ENCODE data around the gene HNRNPUL2. TPM values are rescaled to one million over a fixed set of nuclear protein-coding genes. Genes with fewer than 3 reads are reported as not detected.
A peak's percentile ranks its signal among the peaks of the same experiment; 100 is the strongest.
"Not testable (repeated sequence)": the region's sequence is repeated elsewhere in the genome, so short reads cannot be mapped to it uniquely, and the experiment has no call there.

HNRNPUL2 gene
- total RNA-seq, 1 donor from 2014 or later: 33.8 TPM

DNA sequence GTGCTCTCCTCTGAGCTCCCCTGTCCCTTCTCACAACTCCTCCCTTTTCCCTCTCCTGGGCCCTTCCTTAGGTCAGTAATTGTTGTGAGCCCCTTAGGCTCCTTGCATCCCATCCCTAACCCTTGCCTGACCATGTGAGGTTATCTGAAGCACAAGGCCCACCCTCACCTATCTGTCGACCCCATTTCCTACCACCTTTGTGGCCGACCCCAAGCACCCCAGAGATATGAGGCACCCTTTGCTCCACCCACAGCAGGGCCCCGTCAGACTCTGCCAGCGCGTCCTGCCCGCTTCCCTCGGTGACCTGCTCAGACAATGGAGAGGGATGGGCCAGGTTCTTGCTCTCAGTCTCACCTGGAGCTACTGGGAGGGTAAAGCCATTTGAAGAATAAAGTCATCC, 18.5 kb downstream of the HNRNPUL2 start:
- intact Hi-C loops (cut with DNase I): loop anchor here (2.0 to 10.0 kb wide), 5 partner anchors 18 to 132 kb away; partner anchors contain the start of genes C11orf98, CSKMT, HNRNPUL2 and TMEM179B
- ATAC-seq: no peak

DNA sequence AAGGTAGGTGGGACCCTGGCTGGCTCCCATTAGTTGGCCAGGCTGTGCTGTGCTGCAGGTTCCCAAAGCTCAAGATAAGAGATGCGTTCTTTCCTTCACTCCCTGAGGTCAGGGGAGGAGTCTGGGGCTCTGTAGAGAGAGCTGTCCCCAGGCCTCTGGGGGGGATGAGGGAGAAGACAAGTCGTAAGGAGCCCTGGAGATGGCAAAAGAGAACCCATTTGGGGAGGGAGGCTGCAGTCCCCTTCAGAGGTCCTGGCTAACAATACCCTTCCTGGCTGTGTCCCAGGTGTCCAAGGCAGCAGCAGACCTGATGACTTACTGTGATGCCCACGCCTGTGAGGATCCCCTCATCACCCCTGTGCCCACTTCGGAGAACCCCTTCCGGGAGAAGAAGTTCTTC, 18.9 kb downstream of the HNRNPUL2 start:
- intact Hi-C loops (cut with DNase I): loop anchor here (2.0 to 10.0 kb wide), 5 partner anchors 18 to 132 kb away; partner anchors contain the start of genes C11orf98, CSKMT, HNRNPUL2 and TMEM179B
- ATAC-seq (no peak), DNase-seq (ENCODE audit: missing footprints) (no peak)

More for the DNA sequence above, 18.5 kb downstream of the HNRNPUL2 start:
- no peak for DNase-seq (ENCODE audit: missing footprints)

GRCh38 chr11:62707277-62707861, 19.9 kb downstream of the HNRNPUL2 start, which contains the start of the genes BSCL2 and GNG3:
TSS of gene BSCL2 (minus strand) at chr11:62707424. CDS start at chr11:62707195, 229 bp downstream.
TSS of gene GNG3 (plus strand) at chr11:62707676. CDS start at chr11:62708296, 620 bp downstream.
- ATAC-seq (no peak), DNase-seq (ENCODE audit: missing footprints) (no peak)
- intact Hi-C loops (cut with DNase I): loop anchor here (5.0 to 10.0 kb wide), 2 partner anchors 40 to 113 kb away; partner anchors contain the start of genes C11orf98, CSKMT and TUT1

DNA sequence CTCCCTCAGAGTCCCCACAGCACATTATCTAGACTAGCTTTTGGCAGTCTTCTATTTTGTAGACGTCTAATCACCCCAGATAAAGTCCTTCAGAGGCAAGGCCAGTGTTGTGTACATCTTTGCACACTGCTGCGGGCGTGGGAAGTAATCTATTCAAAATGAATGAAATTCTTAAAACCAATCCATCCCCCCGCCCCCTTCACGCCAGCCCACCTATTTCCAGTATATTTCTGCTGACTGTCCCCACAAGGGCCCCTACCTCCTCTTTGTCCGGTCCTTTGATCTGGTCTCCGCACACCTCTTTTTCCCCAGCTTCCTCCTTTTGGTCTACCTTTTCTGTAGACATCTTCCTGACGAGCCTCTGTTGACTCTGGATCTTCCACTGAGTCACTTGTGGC, 20.4 kb downstream of the HNRNPUL2 start:
- intact Hi-C loops (cut with DNase I): loop anchor here (5.0 to 10.0 kb wide), 2 partner anchors 40 to 112 kb away; partner anchors contain the start of genes C11orf98, CSKMT and TUT1
- no peak for ATAC-seq
- DNase-seq (ENCODE audit: missing footprints): no peak

GRCh38 chr11:62705880-62706849, 21.1 kb downstream of the HNRNPUL2 start:
- intact Hi-C loops (cut with DNase I): loop anchor here (5.0 to 10.0 kb wide), 2 partner anchors 39 to 111 kb away; partner anchors contain the start of genes C11orf98, CSKMT and TUT1
- ATAC-seq: peak; percentile 88
- DNase-seq (ENCODE audit: missing footprints): peak; percentile 98

DNA sequence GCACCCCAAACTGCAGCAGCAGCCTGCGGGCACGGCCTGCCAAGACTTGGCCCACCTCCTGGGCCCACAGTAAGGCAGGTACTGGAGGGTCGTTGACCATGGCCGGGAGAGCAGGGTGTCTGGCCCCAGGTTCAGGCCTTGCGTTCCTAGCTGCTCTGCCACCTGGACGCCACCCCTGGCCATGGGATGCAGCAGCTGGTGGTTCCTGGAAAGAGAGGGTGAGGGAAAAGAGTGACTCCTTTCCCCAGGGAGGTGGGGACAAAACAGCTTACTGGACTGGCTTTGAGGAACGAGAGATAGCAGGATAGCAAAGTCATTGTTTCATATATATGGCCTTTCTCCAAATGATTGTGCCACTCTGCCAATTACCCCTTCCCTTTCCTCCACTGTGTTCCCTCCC, 21.8 kb downstream of the HNRNPUL2 start:
- intact Hi-C loops (cut with DNase I): loop anchor here (5.0 to 10.0 kb wide), 2 partner anchors 38 to 111 kb away; partner anchors contain the start of genes C11orf98, CSKMT and TUT1
- no peak for DNase-seq (ENCODE audit: missing footprints)
- ATAC-seq: no peak

DNA sequence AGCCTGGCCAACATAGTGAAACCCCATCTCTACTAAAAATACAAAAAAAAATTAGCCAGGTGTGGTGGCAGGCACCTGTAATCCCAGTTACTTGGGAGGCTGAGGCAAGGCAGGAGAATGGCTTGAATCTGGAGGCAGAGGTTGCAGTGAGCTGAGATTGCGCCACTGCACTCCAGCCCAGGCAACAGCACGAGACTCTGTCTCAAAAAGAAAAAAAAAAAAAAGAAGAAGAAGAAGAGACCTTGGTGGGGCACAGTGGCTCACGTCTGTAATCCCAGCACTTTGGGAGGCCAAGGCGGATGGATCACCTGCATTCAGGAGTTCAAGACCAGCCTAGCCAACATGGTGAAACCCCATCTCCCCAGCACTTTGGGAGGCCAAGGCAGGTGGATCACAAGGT, 23.3 kb downstream of the HNRNPUL2 start:
- ATAC-seq: not testable (repeated sequence)
- intact Hi-C loops (cut with DNase I): loop anchor here (10.0 kb wide), 1 partner anchor 109 kb away; the partner anchor contains the start of gene TUT1

DNA sequence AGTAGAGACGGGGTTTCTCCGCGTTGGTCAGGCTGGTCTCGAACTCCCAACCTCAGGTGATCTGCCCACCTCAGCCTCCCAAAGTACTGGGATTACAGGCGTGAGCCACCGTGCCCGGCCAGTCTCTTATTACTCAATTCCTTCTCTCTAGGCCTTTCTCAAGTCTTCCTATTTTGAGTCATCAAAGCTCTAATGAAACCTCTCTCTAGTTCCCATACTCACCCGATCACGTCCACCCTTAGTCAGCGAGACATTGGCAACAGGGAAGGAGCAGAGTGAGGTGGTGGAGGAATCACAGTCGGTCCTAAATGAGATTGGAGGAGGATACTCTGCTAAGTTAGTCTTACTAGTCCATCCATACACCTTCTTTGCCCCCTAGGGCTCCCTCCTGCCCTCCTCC, 25.0 kb downstream of the HNRNPUL2 start:
- DNase-seq (ENCODE audit: missing footprints) (no peak), ATAC-seq (no peak)
- intact Hi-C loops (cut with DNase I): loop anchor here (10.0 kb wide), 1 partner anchor 107 kb away; the partner anchor contains the start of gene TUT1

More for the DNA sequence above, 23.3 kb downstream of the HNRNPUL2 start:
- not testable (repeated sequence) for DNase-seq (ENCODE audit: missing footprints)

GRCh38 chr11:62694455-62695167, 32.6 kb downstream of the HNRNPUL2 start:
- peak; percentile 78 for ATAC-seq
- intact Hi-C loops (cut with DNase I): loop anchor here (1.0 to 5.0 kb wide), 2 partner anchors 13 to 297 kb away; no protein-coding TSS in a partner anchor
- DNase-seq (ENCODE audit: missing footprints): peak; percentile 86

DNA sequence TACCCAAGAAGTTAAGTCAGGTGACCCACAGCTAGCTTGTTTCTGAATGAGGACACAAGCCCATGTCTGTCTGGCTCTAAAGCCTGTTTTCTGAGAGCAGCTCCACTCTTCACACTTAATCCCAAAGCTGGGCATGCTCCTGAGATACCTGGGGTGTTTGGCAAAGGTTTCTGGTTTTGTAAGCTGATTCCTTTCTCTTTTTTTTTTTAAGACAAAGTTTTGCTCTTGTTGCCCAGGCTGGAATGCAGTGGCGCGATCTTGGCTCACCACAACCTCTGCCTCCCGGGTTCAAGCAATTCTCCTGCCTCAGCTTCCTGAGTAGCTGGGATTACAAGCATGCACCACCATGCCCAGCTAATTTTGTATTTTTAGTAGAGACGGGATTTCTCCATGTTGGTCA, 33.6 kb downstream of the HNRNPUL2 start:
- intact Hi-C loops (cut with DNase I): loop anchor here (1.0 to 5.0 kb wide), 2 partner anchors 12 to 296 kb away; no protein-coding TSS in a partner anchor
- not testable (repeated sequence) for DNase-seq (ENCODE audit: missing footprints); ATAC-seq

GRCh38 chr11:62689421-62690183, 37.7 kb downstream of the HNRNPUL2 start, which contains the start of gene LRRN4CL:
TSS of gene LRRN4CL (minus strand) at chr11:62689530. CDS start at chr11:62688508, 1,022 bp downstream.
- ATAC-seq (peak; percentile 93), DNase-seq (ENCODE audit: missing footprints) (peak; percentile 85)
- intact Hi-C loops (cut with DNase I): loop anchor here (5.0 kb wide), 1 partner anchor 292 kb away; no protein-coding TSS in a partner anchor

- DNase-seq (ENCODE audit: missing footprints) (no peak), ATAC-seq (no peak)
- intact Hi-C loops (cut with DNase I): no loop called here
Observed at GRCh38 chr11:62688491-62688890, 38.8 kb downstream of the HNRNPUL2 start.

- no peak for DNase-seq (ENCODE audit: missing footprints)
- peak; percentile 32 for ATAC-seq
- intact Hi-C loops (cut with DNase I): no loop called here
Observed at GRCh38 chr11:62687508-62688396, 39.5 kb downstream of the HNRNPUL2 start.

DNA sequence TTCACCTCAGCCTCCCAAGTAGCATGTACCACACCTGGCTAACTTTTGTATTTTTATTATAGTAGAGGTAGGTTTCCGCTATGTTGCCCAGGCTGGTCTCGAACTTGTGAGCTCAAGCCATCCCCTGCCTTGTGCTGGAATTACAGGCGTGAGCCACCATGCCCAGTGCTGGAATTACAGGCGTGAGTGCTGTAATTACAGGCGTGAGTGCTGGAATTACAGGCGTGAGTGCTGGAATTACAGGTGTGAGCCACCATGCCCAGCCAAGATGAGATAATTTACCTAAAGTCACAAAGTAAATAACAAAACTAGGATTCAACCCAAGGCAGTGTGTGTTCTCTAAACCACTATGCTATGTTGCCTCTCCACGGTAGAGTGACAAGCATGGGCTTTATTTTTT, 44.7 kb downstream of the HNRNPUL2 start:
- intact Hi-C loops (cut with DNase I): no loop called here
- DNase-seq (ENCODE audit: missing footprints) (no peak), ATAC-seq (no peak)

DNA sequence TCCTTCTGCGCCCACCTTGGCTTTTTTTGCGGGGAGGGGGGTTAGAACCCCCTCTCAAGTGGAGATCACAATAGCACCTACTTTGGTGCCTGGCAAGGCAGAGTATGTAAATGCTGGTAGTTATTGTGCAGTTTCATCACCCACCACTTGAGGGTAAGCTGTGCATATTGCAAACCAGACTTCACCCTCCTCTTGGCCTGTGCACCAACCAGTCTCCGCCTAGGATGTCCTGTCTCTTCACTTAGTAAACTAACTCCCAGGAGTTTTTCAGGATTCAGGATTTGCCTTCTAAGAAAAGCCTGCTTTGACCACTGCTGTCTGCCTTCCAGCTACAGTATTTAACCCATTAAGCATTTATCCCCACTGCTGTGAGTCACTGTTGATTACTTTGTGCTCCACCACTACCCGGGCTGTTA, 46.4 kb downstream of the HNRNPUL2 start:
- no peak for DNase-seq (ENCODE audit: missing footprints)
- ATAC-seq: peak; percentile 74

More for the DNA sequence above, 46.4 kb downstream of the HNRNPUL2 start:
- intact Hi-C loops (cut with DNase I): loop anchor here (1.0 kb wide), 1 partner anchor 13 kb away; no protein-coding TSS in a partner anchor
